Activated CD8-positive, alpha-beta T cell treated with anti-CD3 and anti-CD28 coated beads for 36 hours (primary cell): ENCODE results near the gene PAAF1. TPM values are rescaled to one million over a fixed set of nuclear protein-coding genes. Genes with fewer than 3 reads are reported as not detected.

Source experiments
- ATAC-seq: fragments of 200-7000 bp; cut with Tn5 transposase; one replicate; pipeline ENCODE4 v1.10.0; 2021; ENCODE audit warnings: mild to moderate bottlenecking, moderate library complexity
- CTCF ChIA-PET: fragments of 350-600 bp; sonication (Branson Sonifier 250); formaldehyde crosslinking; loops from one replicate; lab custom pipeline; 2021; ENCODE audit warnings: antibody characterized with exemption; lab: Charles Lee
- POLR2A ChIA-PET: fragments of 350-600 bp; sonication (Branson Sonifier 250); formaldehyde crosslinking; loops from one replicate; lab custom pipeline; 2021; ENCODE audit warnings: antibody characterized with exemption; lab: Charles Lee
- DNase-seq: peaks from one replicate; pipeline ENCODE4 v3.0.0-alpha.2; 2020
- H3K27ac Mint-ChIP-seq: one replicate; pipeline ENCODE4 v1.8.0; 2021; ENCODE audit warnings: mild to moderate bottlenecking, mixed read lengths
- H3K27me3 Mint-ChIP-seq: one replicate; pipeline ENCODE4 v1.8.0; 2021; ENCODE audit warnings: mixed read lengths
- H3K36me3 Mint-ChIP-seq: one replicate; pipeline ENCODE4 v1.8.0; 2021; ENCODE audit warnings: low read depth, mixed read lengths
- H3K4me1 Mint-ChIP-seq: one replicate; pipeline ENCODE4 v1.8.0; 2021; ENCODE audit warnings: low read depth, mixed read lengths
- H3K4me3 Mint-ChIP-seq: one replicate; pipeline ENCODE4 v1.8.0; 2021; ENCODE audit warnings: mild to moderate bottlenecking, moderate library complexity, mixed read lengths
- H3K9me3 Mint-ChIP-seq: one replicate; pipeline ENCODE4 v1.8.0; 2021; ENCODE audit warnings: mixed read lengths
- intact Hi-C: fragments of 100-400 bp; cut with micrococcal nuclease; formaldehyde crosslinking; loops from one replicate; pipeline ENCODE4 v1.10.0; 2022
- total RNA-seq, 2 experiments: library from RNA; stranded (reverse); gene quantifications; one replicate each; pipeline ENCODE4 v1.2.3, GENCODE V29; 2021
- TF ChIP-seq, protein P1 (sequence below): fragments of 200-600 bp; IDR thresholded peaks from one replicate; pipeline ENCODE4 v1.8.0; 2022; ENCODE audit warnings: antibody characterized with exemption, mild to moderate bottlenecking

The PAAF1 gene, protein sequence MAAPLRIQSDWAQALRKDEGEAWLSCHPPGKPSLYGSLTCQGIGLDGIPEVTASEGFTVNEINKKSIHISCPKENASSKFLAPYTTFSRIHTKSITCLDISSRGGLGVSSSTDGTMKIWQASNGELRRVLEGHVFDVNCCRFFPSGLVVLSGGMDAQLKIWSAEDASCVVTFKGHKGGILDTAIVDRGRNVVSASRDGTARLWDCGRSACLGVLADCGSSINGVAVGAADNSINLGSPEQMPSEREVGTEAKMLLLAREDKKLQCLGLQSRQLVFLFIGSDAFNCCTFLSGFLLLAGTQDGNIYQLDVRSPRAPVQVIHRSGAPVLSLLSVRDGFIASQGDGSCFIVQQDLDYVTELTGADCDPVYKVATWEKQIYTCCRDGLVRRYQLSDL
- 10 to 100 TPM; 32.5 to 34.9 TPM for total RNA-seq

DNA sequence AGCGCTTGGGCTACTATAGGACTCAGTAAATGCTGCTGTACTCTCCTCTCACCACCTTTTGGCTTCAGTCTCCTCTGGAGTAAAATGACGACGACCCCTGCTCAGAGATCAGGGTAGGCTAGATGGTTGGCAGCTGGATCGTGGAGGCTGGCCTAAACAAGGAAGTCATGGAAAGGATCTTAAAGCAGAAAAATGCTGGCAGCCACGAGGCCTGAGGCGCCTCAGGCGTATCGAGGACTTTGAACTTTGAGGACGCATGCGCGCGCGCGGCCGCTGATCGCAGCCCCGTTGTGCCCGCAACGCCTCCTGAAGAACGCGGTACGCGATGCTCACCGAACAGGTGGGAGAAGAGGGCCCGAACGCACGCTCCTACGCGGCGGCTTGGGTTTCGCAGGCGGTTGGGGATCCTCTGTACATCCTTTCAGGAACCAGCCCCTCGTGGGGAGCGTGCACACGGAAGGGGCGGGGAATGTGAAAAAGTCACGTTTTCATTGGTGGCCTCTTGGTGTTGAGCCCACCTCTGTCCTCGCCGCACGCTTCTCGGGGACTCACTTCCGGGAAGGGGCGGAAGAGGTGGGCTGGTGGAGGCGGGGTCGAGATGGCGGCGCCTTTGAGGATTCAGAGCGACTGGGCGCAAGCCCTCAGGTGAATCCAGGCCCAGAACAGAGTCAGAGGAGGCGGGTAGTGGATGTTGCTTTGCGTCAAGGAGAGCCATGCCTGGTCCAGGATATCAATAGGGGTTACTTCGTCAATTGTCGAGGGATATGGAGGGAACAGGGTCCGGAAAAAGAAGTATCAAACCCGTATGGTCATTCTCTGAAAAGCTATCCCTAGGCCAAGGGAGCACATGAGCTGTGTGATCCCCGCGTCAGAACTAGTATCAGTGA lies at the start of gene PAAF1, which contains the start of gene COA4:
PAAF1 (plus strand) TSS at position 576 of the 887 bp plus-strand sequence; CDS start at position 599, 23 bp downstream.
COA4 (minus strand) TSS at position 423 of the 887 bp plus-strand sequence. CDS start 3,468 bp downstream, outside the sequence.
- DNase-seq (peak; percentile 97), ATAC-seq (peak; percentile 97)
- H3K27me3 Mint-ChIP-seq, result no peaks in the 10 kb centered on the region
- intact Hi-C loops, result loop anchor here (10.0 kb wide), 1 partner anchor 122 kb away; no protein-coding TSS in a partner anchor
- H3K27ac Mint-ChIP-seq, result peak within 1 kb of the TSS; percentile 100
- no peaks in the 10 kb centered on the region for H3K9me3 Mint-ChIP-seq
- POLR2A ChIA-PET, result interaction anchor here (0.7 to 1.6 kb wide), 8 partner anchors 8 to 116 kb away, joined by 3 to 8 read pairs (median 4); partner anchors contain the start of gene RAB6A
- H3K36me3 Mint-ChIP-seq, result peaks cover 45% of the 10 kb centered on the region
- TF ChIP-seq, protein P1, sequence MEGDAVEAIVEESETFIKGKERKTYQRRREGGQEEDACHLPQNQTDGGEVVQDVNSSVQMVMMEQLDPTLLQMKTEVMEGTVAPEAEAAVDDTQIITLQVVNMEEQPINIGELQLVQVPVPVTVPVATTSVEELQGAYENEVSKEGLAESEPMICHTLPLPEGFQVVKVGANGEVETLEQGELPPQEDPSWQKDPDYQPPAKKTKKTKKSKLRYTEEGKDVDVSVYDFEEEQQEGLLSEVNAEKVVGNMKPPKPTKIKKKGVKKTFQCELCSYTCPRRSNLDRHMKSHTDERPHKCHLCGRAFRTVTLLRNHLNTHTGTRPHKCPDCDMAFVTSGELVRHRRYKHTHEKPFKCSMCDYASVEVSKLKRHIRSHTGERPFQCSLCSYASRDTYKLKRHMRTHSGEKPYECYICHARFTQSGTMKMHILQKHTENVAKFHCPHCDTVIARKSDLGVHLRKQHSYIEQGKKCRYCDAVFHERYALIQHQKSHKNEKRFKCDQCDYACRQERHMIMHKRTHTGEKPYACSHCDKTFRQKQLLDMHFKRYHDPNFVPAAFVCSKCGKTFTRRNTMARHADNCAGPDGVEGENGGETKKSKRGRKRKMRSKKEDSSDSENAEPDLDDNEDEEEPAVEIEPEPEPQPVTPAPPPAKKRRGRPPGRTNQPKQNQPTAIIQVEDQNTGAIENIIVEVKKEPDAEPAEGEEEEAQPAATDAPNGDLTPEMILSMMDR, result no peak
- CTCF ChIA-PET, result no interaction called here
- H3K4me3 Mint-ChIP-seq, result peak within 1 kb of the TSS; percentile 98
- peaks cover 29% of the 10 kb centered on the region for H3K4me1 Mint-ChIP-seq

DNA sequence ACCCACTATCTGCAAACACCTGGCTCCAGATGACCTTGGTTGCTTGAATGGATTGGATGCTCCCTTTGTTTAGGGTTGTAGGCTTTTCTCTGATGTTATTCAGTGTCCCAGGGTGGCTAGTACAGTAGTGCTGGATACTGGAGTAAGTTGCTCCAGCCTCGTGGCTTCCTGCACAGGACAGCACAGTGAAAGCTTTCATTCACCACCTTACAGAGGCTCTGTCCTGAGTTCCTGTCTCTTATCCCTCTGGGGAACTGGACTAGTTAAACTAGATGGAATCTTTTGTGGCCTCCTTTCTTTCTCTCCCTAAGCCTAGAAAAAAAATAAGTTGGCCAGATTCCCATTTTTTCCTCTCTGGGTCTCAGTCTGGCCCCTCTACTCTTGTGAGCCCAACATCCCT lies 46.5 kb upstream of the PAAF1 start:
- Mint-ChIP-seq H3K27ac (no peak overlapping the region), H3K27me3 (no peaks in the 10 kb centered on the region), H3K4me1 (no peaks in the 10 kb centered on the region), H3K4me3 (no peak overlapping the region), H3K36me3 (peaks cover 18% of the 10 kb centered on the region), H3K9me3 (no peaks in the 10 kb centered on the region)
- no peak for ATAC-seq
- intact Hi-C loops, result no loop called here
- CTCF ChIA-PET, result no interaction called here
- POLR2A ChIA-PET, result no interaction called here
- TF ChIP-seq, protein P1, result no peak
- DNase-seq, result no peak

DNA sequence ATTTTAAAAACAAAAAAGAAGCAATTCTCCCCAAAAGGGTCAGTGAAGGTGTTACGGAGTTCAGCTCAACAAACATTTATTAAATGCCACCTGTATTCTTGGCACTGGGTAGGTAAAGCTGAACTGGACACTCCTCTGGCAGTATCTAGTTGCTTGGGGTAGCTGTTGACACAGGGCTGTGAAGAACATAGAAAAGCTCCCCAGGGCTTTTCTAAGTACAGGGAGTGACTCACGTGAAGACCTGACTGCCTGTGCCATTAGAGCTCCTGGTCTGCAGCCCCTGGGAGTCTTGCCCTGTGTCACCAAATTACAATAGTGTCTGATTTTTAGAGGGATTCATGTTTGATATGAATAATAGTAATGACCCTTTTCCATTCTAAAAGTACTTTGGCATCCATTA lies 43.7 kb upstream of the PAAF1 start:
- no peaks in the 10 kb centered on the region for H3K4me1 Mint-ChIP-seq
- POLR2A ChIA-PET, result interaction anchor here (0.9 kb wide), 1 partner anchor 45 kb away, joined by 3 read pairs; no protein-coding TSS in a partner anchor

DNA sequence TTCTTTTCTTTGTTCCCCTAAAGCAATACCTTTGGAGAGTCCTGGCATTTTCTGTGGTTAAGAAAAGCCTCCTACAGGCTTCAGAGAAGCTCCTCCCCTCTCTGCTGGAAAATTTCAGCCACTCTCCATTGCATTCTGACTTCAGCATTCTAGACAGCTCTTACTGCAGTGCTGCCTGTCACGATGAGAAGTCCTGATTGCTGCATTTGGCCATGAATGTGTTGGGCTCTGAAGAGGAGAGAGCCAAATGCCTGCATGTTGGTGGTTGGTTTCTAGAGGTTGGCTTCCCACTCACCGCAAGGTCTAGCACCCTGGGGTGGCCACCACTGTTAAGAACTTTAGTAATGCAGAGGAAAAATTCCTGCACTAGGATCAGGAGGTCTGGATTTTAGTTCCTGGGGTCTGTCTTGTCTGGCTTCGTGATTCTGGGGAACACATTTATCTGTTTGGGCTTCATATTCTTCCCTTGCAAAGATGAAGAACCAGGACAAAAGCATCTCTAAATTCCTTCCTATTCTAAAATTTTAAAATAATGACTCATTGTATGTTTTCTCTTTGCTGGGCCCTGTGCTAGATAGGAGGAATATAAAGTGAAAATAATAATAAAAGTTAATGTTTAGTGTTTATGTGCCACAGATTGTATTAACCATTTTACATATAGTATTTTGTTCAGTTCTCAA lies 38.2 kb upstream of the PAAF1 start:
- Mint-ChIP-seq H3K27ac (no peak overlapping the region), H3K9me3 (no peaks in the 10 kb centered on the region), H3K4me3 (no peak overlapping the region), H3K4me1 (no peaks in the 10 kb centered on the region), H3K36me3 (peaks cover 7% of the 10 kb centered on the region), H3K27me3 (no peaks in the 10 kb centered on the region)
- ChIA-PET POLR2A (no interaction called here), CTCF (interaction anchor here (0.8 kb wide), 1 partner anchor 213 kb away, joined by 3 read pairs; no protein-coding TSS in a partner anchor)
- TF ChIP-seq, protein P1, result no peak
- DNase-seq, result no peak
- no peak for ATAC-seq
- intact Hi-C loops, result no loop called here

More for the DNA sequence above, 43.7 kb upstream of the PAAF1 start:
- no peaks in the 10 kb centered on the region for H3K27me3 Mint-ChIP-seq
- DNase-seq (no peak), ATAC-seq (no peak)
- H3K27ac Mint-ChIP-seq, result no peak overlapping the region
- H3K9me3 Mint-ChIP-seq, result no peaks in the 10 kb centered on the region
- peaks cover 9% of the 10 kb centered on the region for H3K36me3 Mint-ChIP-seq
- H3K4me3 Mint-ChIP-seq, result no peak overlapping the region
- intact Hi-C loops, result no loop called here
- CTCF ChIA-PET, result interaction anchor here (1.6 kb wide), 1 partner anchor 173 kb away, joined by 3 read pairs; no protein-coding TSS in a partner anchor
- TF ChIP-seq, protein P1, result no peak
